SKM-1 treated with dmso at 0.1 percent for 144 hours (cell line): ENCODE data around the gene MCHR1.
"Not testable (repeated sequence)": the region's sequence is repeated elsewhere in the genome, so short reads cannot be mapped to it uniquely, and the experiment has no call there.

Source experiments
- DNase-seq: peaks from one replicate; lab custom pipeline; 2025; ENCODE audit not compliant: unreplicated experiment; lab: John Stamatoyannopoulos, UW

Gene MCHR1

DNA sequence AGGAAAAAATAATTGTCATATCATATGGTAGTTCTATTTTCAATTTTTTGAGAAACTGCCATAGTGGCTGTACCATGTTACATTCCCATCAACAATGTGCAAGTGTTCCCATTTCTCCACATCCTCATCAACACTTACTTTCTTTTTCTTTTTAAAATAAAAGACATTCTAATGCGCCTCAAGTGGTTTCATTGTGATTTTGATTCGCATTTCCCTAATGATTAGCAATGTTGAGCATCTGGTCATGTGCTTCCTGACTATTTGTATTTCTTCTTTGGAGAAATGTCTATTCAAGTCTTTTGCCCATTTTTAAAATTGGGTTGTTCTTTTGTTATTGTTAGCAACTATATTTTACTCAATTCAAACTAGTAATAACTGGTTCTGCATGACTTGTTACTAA, 8.4 kb downstream of the MCHR1 start:
- no peak for DNase-seq

- no peak for DNase-seq
These were observed 11.1 kb downstream of the MCHR1 start for GRCh38 chr22:40690370-40690769.

- DNase-seq, result no peak
These were observed 12.2 kb downstream of the MCHR1 start for GRCh38 chr22:40691532-40691931.

GRCh38 chr22:40694411-40694810, 15.1 kb downstream of the MCHR1 start:
- peak; percentile 31 for DNase-seq

GRCh38 chr22:40701274-40701673, 22.0 kb downstream of the MCHR1 start:
- DNase-seq, result no peak

GRCh38 chr22:40703174-40703573, 23.9 kb downstream of the MCHR1 start:
- DNase-seq, result no peak

- DNase-seq, result no peak
These were observed 24.5 kb downstream of the MCHR1 start for GRCh38 chr22:40703736-40704135.

DNA sequence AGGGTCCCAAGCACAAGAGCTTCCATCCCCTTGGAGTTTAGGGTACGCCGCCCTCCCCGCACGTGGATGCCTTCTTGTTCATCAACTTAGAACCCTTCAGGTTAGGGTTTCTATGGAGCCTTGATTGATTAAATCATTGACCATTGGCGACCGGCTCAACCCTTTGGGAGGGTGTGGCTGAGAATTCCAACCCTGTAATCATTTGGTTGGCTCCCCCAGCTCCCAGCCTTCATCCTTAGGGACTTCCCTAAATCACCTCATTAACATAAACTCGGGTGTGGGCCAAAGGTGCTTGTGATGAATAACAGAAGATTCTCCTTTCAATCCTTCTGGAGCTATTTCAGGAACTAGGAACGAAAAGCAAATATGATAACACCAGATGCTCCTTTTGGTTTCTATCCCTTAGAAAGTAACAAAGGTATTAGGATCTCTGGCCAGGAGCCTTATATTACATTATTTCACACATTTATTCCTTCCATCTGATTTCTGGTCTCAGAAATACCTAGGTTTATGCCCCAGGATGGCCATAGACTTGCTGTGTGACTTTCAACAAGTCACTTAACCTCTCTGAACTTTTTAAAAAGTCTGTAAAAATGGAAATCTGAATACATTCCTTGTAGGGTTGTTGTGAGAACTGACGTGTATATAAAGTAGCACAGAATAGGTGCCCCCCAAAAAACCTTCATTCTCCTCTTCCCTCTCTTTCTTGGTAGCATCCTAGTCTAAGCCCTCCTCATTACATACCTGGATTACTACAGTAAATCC, 26.8 kb downstream of the MCHR1 start:
- no peak for DNase-seq

- DNase-seq, result no peak
These were observed 27.9 kb downstream of the MCHR1 start for GRCh38 chr22:40707154-40707553.

- DNase-seq, result no peak
These were observed 28.9 kb downstream of the MCHR1 start for GRCh38 chr22:40708177-40708576.

DNA sequence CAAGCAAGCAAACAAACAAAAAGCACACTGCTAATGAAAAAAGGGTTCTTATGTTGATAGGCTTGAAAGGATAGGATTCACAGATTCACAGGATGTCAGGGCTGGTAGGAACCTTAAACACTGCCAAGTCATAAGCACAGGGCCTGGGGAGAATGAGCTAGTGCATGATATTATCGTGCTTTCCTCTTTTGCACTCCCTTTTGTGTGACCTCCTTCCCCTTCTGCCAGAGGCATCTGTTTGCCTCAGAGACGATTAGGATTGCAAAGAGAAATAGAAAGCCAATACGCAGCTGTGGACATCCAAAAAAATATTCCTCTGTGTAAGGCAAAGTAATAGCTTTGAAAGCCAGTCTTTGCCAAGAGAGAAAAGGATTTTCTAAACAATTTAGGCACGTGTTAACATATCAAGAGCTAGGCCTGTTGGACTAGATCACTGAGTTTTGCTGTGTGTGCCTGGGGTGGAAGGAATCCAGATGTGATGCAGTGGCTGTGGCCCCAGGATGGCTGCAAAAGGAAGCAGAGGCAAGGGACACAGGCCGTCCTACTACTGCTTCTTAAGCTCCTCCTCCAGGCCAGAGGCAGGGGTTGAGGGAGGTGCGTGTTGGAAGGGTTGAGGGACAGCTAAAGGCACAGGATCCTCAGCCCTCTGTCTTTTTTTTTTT, 30.6 kb downstream of the MCHR1 start:
- peak; percentile 64 for DNase-seq

DNA sequence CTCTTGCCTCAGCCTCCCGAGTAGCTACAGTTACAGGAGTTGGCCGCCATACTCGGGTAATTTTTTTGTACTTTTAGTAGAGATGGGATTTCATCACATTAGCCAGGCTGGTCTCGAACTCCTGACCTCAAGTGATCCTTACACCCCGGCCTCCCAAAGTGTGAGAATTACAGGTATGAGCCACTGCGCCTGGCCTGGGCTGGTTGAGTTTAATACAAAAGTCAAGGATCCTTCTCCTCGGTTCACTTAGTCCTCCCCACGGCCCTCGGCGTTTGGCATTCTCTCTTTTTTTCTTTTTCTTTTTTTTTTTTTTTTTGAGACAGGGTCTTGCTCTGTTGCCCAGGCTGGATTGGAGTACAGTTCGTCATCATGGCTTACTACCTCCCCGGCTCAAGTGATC, 33.0 kb downstream of the MCHR1 start:
- no peak for DNase-seq

DNA sequence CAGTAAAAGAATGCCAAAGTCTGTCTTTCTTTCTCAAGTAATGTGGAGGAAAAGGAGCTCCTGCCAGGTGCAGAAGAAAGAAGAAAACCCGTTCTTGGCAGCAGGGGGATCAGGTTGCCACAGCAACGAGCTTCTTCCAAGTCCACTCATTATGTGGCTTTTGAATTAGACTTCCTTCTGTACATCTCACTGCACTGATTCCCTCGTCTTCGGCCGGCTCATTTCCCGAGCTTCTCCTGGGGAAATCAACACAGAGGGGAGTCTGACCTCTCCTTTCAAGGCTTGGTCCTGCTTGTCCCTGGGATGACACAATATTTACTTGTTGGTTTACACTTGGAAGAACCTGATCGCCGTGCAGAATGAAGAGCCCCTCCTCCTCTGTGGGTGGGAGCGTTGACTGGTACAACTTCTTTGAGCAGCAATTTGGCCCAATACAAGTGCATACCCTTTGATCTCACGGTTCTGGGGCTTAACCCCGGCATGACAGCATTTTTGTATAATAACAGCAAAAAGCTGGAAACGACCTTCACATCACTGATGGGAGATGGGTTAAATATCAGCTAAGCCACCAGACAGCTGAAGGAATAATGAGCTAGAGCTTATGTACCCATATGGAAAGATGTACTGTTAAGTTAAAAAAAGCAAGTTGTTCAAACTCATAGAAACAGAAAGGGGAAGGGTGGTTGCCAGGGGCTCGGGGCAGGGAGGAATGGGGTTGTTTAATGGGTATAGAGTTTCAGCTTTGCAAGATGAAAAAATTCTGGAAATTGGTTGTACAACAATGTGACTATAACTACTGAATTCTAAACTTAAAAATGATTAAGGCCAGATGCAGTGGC, 35.4 kb downstream of the MCHR1 start:
- DNase-seq, result no peak

DNA sequence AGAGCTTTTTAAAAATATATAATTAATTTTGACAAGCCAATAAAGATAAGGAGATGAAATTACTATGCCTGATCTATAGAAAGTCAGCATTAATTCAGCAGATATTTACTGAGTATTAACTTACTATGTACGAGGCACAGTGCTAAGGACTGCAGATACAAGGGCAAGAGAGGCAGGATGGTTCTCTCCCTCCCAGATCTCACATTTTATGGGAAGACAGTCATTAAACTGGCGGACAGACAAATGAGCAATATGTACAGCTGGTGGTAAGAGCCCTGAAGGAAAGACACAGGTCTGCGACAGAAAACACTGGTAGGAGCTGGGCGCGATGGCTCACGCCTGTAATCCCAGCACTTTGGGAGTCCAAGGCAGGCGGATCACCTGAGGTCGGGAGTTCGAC, 36.8 kb downstream of the MCHR1 start:
- no peak for DNase-seq

DNA sequence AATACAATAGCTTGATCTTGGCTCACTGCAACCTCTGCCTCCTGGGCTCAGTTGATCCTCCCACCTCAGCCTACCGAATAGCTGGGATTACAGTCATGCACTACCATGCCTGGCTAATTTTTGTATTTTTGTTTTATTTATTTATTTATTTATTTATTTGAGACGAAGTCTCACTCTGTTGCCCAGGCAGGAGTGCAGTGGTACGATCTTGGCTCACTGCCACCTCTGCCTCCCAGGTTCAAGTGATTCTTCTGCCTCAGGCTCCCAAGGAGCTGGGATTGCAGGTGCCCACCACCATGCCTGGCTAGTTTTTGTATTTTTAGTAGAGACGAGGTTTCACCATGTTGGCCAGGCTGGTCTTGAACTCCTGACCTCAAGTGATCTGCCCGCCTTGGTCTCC, 38.4 kb downstream of the MCHR1 start:
- not testable (repeated sequence) for DNase-seq

DNA sequence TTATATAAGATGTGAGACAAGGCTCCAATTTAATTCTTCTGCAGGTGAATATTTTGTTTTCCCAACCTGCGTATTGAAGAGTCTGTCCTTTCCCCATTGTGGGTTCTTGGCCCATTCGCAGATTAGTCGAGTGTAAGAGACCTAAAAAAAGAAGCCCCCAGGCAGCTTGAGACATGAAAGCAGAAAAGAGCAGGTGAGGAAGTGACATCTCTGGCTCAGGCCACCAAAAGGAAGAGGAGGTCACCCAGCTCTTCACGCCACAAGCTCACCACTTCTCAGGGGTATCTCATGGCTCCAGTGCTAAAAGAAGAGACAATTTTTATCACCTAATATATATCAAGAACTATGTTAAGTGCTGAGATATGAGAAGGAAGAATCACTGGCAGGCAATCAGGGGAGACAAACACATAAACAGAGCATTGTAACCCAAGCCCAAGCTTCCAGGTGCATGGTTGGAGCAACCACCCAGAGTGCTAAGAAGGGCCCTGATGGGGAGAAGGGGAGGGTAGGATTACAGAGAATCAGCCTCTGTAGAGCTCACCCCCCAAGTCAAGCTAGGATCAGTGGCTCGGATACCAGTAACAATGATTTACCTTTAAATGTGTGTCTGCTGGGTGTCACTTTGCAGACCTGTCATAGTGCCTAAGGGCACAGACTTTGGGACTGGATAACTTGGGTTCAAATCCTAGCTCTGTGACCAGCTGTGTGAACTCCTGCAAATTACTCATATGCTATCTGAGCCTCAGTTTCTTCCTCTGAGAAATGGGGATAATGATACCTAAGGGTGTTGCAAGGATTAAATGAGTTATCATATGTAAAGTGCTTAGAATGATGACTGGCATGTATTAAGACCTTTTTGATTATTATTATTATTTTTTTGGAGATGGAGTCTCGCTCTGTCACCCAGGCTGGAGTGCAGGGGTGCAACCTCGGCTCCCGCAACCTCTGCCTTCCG, 39.2 kb downstream of the MCHR1 start:
- no peak for DNase-seq

DNA sequence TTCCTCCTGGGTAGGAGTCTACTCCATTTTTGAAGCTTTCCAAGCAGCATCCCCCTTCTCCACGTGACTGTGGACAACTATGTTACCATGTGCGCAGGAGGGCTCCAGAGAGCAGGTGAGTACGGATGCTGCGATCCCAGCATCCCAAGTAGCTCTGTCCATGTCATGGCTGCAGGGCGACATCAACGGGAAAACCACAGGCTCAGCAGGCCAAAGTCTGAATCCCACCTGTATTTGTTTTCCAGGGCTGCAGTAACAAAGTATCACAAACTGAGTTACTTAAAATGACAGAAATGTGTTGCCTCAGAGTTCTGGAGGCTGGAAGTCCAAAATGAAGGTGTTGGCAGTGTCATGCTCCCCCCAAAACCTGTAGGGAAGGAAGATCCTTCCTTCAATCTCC, 40.3 kb downstream of the MCHR1 start:
- no peak for DNase-seq

DNA sequence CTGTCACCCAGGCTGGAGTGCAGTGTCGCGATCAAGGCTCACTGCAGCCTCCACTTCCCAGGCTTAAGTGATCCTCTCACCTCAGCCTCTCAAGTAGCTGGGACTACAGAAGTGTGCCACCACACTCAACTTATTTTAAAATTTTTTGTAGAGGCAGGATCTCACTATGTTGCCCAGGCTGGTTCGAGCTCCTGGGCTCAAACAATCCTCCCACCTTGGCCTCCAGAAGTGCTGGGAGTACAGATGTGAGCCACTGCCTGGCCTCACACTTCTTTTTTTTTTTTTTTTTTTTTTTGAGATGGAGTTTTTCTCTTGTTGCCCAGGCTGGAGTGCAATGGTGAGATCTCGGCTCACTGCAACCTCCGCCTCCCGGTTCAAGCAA, 40.9 kb downstream of the MCHR1 start:
- DNase-seq, result not testable (repeated sequence)

DNA sequence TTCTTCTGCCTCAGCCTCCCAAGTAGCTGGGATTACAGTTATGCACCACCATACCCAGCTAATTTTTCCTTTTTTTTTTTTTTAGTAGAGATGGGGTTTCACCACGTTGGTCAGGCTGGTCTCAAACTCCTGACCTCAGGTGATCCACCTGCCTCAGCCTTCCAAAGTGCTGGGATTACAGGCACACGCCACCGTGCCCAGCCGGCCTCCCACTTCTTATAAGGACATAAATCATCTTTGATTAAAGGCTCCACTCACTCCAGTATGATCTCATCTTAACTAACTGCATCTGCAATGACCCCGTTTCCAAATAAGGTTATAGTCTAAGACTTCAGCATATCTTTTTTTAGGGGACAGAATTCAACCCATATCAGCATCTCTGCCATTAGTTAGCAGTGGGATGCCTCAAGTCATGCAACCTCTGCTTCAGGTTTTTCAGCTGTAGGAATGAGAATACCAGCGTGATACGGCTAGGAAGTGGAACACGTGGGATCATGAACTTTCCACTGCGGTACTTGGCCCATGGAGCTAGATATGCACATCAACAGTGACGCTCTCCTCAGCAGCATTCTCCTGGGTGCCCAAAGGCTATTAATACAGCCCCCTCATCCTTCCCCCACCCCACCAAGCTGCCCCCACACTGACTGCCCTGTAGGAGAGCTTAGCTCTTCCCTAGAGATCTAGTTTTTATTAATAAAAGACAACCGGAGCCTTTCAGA, 41.4 kb downstream of the MCHR1 start:
- no peak for DNase-seq

- DNase-seq, result no peak
These were observed 42.0 kb downstream of the MCHR1 start for GRCh38 chr22:40721266-40721665.
